OCI-LY1 (cell line): Measurements from ENCODE around the gene FAM83G.

ENCODE experiments used
- H2AFZ ChIP-seq: fragments of 200-600 bp; sonication (generic), shearing (Covaris generic); 2 replicates; pipeline ENCODE4 v1.6.0; 2014; ENCODE audit warnings: antibody characterized with exemption, mild to moderate bottlenecking, low read length
- H3F3A ChIP-seq: fragments of 200-600 bp; sonication (generic), shearing (Covaris generic); 2 replicates; pipeline ENCODE4 v1.6.0; 2014; ENCODE audit warnings: mild to moderate bottlenecking, antibody characterized with exemption, low read length, moderate library complexity; ENCODE audit not compliant: insufficient read depth
- H3K27ac ChIP-seq: fragments of 200-600 bp; sonication (generic); 2 replicates; pipeline ENCODE4 v1.5.1; 2014; ENCODE audit warnings: low read length, mixed run types, mild to moderate bottlenecking, low read depth; ENCODE audit not compliant: poor library complexity, severe bottlenecking
- H3K27me3 ChIP-seq: fragments of 200-600 bp; sonication (generic); 2 replicates; pipeline ENCODE4 v1.6.0; 2014; ENCODE audit warnings: antibody characterized with exemption, mild to moderate bottlenecking, low read length, moderate library complexity; ENCODE audit not compliant: insufficient read depth
- H3K36me3 ChIP-seq: fragments of 200-600 bp; sonication (generic); 2 replicates; pipeline ENCODE4 v1.6.1; 2014; ENCODE audit warnings: mild to moderate bottlenecking, antibody characterized with exemption, low read length, moderate library complexity, mixed read lengths; ENCODE audit not compliant: insufficient read depth
- H3K4me1 ChIP-seq: fragments of 200-600 bp; sonication (generic); 2 replicates; pipeline ENCODE4 v1.5.1; 2014; ENCODE audit warnings: mild to moderate bottlenecking, low read length, moderate library complexity; ENCODE audit not compliant: insufficient read depth, severe bottlenecking
- H3K4me2 ChIP-seq: fragments of 200-600 bp; sonication (generic), shearing (Covaris generic); 2 replicates; pipeline ENCODE4 v1.6.1; 2014; ENCODE audit warnings: low read length
- H3K4me3 ChIP-seq: fragments of 200-600 bp; sonication (generic); 2 replicates; pipeline ENCODE4 v1.5.1; 2014; ENCODE audit warnings: low read length, low read depth, mild to moderate bottlenecking, mixed read lengths; ENCODE audit not compliant: poor library complexity, severe bottlenecking
- H3K79me2 ChIP-seq: fragments of 200-600 bp; shearing (Covaris generic); 2 replicates; pipeline ENCODE4 v1.6.1; 2016; ENCODE audit warnings: mixed run types, low read length, mixed read lengths; ENCODE audit not compliant: insufficient read depth
- H3K9ac ChIP-seq: fragments of 200-600 bp; sonication (generic), shearing (Covaris generic); 2 replicates; pipeline ENCODE4 v1.6.1; 2014; ENCODE audit warnings: mild to moderate bottlenecking, low read length, mixed read lengths
- H3K9me2 ChIP-seq: fragments of 200-600 bp; sonication (generic), shearing (Covaris generic); 2 replicates; pipeline ENCODE4 v1.6.1; 2014; ENCODE audit warnings: low read depth, mild to moderate bottlenecking, low read length, mixed read lengths
- H3K9me3 ChIP-seq: fragments of 200-600 bp; shearing (Covaris generic); 2 replicates; pipeline ENCODE4 v1.6.1; 2014; ENCODE audit warnings: low read length, mixed read lengths
- H4K20me1 ChIP-seq: fragments of 200-600 bp; sonication (generic), shearing (Covaris generic); 2 replicates; pipeline ENCODE4 v1.6.0; 2016; ENCODE audit warnings: mild to moderate bottlenecking, low read length; ENCODE audit not compliant: insufficient read depth
- EZH2 ChIP-seq: fragments of 200-600 bp; sonication (generic), shearing (Covaris generic); IDR thresholded peaks from 2 replicates; pipeline ENCODE4 v1.8.0; 2017; ENCODE audit warnings: borderline replicate concordance, mixed run types, mild to moderate bottlenecking, antibody characterized with exemption, low read length, moderate library complexity, mixed read lengths
- TF ChIP-seq, protein P1 (sequence below): fragments of 200-600 bp; sonication (generic), shearing (Covaris generic); IDR thresholded peaks from 2 replicates; pipeline ENCODE4 v1.5.1; 2017; ENCODE audit warnings: mild to moderate bottlenecking, antibody characterized with exemption, low read length, moderate library complexity, mixed read lengths

Gene FAM83G

GRCh38 chr17:18968345-18968744, 36.2 kb downstream of the FAM83G start:
- no peak overlapping the region for H2AFZ ChIP-seq
- no peaks in the 10 kb centered on the region for H3F3A ChIP-seq
- no peak overlapping the region for H3K9ac ChIP-seq

GRCh38 chr17:18967916-18968315, 36.6 kb downstream of the FAM83G start:
- Histone ChIP-seq H3K9me2 (no peaks in the 10 kb centered on the region), H4K20me1 (no peaks in the 10 kb centered on the region), H3K4me2 (no peak overlapping the region), H3K27ac (no peak overlapping the region), H3F3A (no peaks in the 10 kb centered on the region), H3K79me2 (no peaks in the 10 kb centered on the region), H3K36me3 (no peaks in the 10 kb centered on the region), H3K4me1 (no peaks in the 10 kb centered on the region), H3K4me3 (no peak overlapping the region), H3K9ac (no peak overlapping the region), H2AFZ (no peak overlapping the region), H3K27me3 (no peaks in the 10 kb centered on the region), H3K9me3 (no peaks in the 10 kb centered on the region)
- TF ChIP-seq, protein P1, sequence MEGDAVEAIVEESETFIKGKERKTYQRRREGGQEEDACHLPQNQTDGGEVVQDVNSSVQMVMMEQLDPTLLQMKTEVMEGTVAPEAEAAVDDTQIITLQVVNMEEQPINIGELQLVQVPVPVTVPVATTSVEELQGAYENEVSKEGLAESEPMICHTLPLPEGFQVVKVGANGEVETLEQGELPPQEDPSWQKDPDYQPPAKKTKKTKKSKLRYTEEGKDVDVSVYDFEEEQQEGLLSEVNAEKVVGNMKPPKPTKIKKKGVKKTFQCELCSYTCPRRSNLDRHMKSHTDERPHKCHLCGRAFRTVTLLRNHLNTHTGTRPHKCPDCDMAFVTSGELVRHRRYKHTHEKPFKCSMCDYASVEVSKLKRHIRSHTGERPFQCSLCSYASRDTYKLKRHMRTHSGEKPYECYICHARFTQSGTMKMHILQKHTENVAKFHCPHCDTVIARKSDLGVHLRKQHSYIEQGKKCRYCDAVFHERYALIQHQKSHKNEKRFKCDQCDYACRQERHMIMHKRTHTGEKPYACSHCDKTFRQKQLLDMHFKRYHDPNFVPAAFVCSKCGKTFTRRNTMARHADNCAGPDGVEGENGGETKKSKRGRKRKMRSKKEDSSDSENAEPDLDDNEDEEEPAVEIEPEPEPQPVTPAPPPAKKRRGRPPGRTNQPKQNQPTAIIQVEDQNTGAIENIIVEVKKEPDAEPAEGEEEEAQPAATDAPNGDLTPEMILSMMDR, result no peak
- no peak for TF ChIP-seq EZH2

More at GRCh38 chr17:18968345-18968744, 36.2 kb downstream of the FAM83G start:
- Histone ChIP-seq H3K4me2 (no peak overlapping the region), H3K4me3 (no peak overlapping the region), H3K36me3 (no peaks in the 10 kb centered on the region), H4K20me1 (no peaks in the 10 kb centered on the region), H3K9me3 (no peaks in the 10 kb centered on the region), H3K4me1 (no peaks in the 10 kb centered on the region), H3K27me3 (no peaks in the 10 kb centered on the region), H3K79me2 (no peaks in the 10 kb centered on the region), H3K27ac (no peak overlapping the region), H3K9me2 (no peaks in the 10 kb centered on the region)
- no peak for TF ChIP-seq EZH2
- TF ChIP-seq, protein P1, result no peak

- H3K36me3 ChIP-seq, result no peaks in the 10 kb centered on the region
- no peak overlapping the region for H3K4me3 ChIP-seq
- no peak overlapping the region for H3K9ac ChIP-seq
- no peaks in the 10 kb centered on the region for H4K20me1 ChIP-seq
- H3K79me2 ChIP-seq, result no peaks in the 10 kb centered on the region
- no peaks in the 10 kb centered on the region for H3K9me3 ChIP-seq
- H3K9me2 ChIP-seq, result no peaks in the 10 kb centered on the region
- H3K4me1 ChIP-seq, result no peaks in the 10 kb centered on the region
- H3K4me2 ChIP-seq, result no peak overlapping the region
- H2AFZ ChIP-seq, result no peak overlapping the region
- H3K27me3 ChIP-seq, result no peaks in the 10 kb centered on the region
- TF ChIP-seq, protein P1, result no peak
- no peak for TF ChIP-seq EZH2
- no peaks in the 10 kb centered on the region for H3F3A ChIP-seq
- no peak overlapping the region for H3K27ac ChIP-seq
These were observed 37.5 kb downstream of the FAM83G start for GRCh38 chr17:18966831-18967624.
